ENCODE results near the gene ADAMTS3.
"Not testable (repeated sequence)": the region's sequence is repeated elsewhere in the genome, so short reads cannot be mapped to it uniquely, and the experiment has no call there.

ADAMTS3 gene

GRCh38 chr4:72555377-72555831 lies 13.6 kb downstream of the ADAMTS3 start:
- DNase-seq: no peak
- in situ Hi-C loops (cut with MboI; ENCODE audit: low pct_unique_long_range_greater_than_20kb, low sequenced_read_pairs): no loop called here

DNA sequence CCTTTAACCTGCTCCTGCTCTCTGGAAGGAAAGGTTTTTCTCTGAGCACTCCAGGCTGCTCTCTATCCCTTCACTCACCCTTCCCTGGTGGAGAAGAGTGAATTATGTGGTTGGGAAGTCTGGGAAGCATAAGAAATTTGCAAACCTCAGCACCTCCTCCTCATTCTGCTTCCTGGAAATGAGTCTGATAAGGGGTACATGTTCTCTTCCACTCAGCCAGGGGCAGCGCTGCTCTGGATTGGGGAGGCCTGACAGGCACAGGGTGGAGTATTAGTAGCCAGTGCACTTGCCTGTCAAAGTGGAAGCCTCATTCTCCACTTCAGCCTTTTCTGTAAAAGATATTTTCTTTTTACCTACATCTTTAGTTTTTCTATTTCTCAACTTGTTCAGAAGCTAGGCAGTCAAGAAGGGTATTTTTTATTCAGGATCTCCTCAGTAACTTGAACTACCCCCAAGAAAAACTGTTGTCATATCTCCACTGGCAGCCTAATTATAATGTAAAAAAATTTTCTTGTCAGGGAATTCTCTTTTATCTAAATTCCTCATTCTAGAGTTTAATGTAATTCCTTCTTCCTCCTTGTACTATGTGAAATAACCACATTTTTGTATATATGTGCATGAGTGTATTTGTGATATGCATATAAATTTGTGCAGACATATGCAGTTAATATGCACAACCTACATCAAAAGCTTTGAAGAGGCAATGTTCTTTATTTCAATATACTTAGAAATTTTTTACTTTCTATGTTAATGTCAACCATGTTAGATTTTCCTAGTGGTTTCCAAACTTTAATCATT lies 15.3 kb downstream of the ADAMTS3 start:
- in situ Hi-C loops (cut with MboI; ENCODE audit: low pct_unique_long_range_greater_than_20kb, low sequenced_read_pairs): no loop called here
- no peak for DNase-seq

DNA sequence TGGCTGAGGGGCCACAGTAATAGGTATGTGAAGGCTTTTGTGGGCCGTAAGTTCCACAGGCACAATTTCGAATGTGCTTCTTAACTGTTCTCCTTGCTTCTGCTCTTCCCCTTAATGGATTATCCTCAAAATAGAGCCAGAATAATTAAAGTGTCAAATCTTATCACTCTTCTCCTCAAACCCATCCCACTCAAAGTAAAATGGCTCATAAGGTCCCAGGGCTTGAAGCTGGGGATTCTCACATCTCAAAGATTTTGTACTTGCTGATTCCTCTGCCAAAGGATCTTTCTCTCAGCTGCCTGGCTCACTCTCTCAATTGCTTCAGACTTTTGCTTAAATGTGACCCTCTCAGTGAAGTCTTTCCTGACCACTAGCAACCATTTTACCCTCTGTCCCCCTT lies 16.6 kb downstream of the ADAMTS3 start:
- no peak for DNase-seq
- in situ Hi-C loops (cut with MboI; ENCODE audit: low pct_unique_long_range_greater_than_20kb, low sequenced_read_pairs): no loop called here

DNA sequence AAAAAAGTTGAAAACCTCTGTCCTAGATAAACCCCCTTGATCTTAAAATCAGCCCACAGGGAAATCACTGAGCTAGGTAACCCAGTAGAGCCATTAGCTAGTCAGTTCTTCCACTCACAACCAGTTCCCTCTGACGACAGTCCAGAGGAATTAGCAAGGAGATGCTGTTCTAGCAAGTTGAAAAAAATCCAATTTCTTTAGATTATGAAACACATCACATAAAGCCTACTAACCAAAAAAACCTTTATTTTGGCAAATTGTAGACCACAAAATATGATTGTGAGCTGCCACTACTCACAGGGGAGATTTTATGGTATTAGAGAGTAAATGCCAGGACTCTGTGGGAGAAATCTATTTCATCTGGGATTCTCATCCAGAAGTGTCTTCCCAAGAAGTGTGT lies 22.6 kb downstream of the ADAMTS3 start:
- in situ Hi-C loops (cut with MboI; ENCODE audit: low pct_unique_long_range_greater_than_20kb, low sequenced_read_pairs): no loop called here
- DNase-seq: no peak

- in situ Hi-C loops (cut with MboI; ENCODE audit: low pct_unique_long_range_greater_than_20kb, low sequenced_read_pairs); DNase-seq: not testable (repeated sequence)
Observed at GRCh38 chr4:72540694-72541093, 28.3 kb downstream of the ADAMTS3 start.

- DNase-seq: no peak
- in situ Hi-C loops (cut with MboI; ENCODE audit: low pct_unique_long_range_greater_than_20kb, low sequenced_read_pairs): no loop called here
Observed at GRCh38 chr4:72538006-72538405, 31.0 kb downstream of the ADAMTS3 start.

- no peak for DNase-seq
- in situ Hi-C loops (cut with MboI; ENCODE audit: low pct_unique_long_range_greater_than_20kb, low sequenced_read_pairs): no loop called here
Observed at GRCh38 chr4:72536443-72536842, 32.6 kb downstream of the ADAMTS3 start.

- in situ Hi-C loops (cut with MboI; ENCODE audit: low pct_unique_long_range_greater_than_20kb, low sequenced_read_pairs): no loop called here
- peak; percentile 67 for DNase-seq
Observed at GRCh38 chr4:72531768-72532290, 37.2 kb downstream of the ADAMTS3 start.

- in situ Hi-C loops (cut with MboI; ENCODE audit: low pct_unique_long_range_greater_than_20kb, low sequenced_read_pairs): no loop called here
- peak; percentile 21 for DNase-seq
Observed at GRCh38 chr4:72531322-72531721, 37.7 kb downstream of the ADAMTS3 start.

DNA sequence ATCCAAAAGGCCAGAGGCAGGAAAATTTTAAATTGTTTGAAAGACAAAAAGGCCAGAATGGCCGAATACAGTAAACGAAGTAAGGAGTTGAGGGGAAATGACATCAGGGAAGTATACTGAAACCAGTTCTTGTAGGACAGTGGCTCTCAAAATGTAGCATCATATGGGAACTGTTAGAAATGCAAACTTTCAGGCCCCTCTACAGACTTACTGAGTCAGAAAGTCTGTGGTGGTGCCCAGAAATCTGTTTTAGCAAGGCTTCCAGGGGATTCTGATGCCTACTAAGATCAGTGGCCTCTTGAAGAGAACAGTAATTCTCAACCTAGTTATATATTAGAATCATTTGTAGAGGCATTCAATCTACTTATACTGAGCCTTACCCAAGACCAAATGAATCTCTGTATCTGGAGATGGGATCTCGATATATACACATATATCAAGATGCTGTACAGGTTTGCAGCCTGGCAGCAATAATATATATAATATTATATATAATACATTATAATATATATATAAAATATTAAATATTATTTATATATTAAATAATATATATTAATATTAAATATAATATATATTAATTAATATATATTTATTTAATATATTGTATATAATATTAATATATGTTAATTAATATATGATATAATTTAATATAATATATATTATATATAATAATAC lies 39.7 kb downstream of the ADAMTS3 start:
- DNase-seq: peak; percentile 30
- in situ Hi-C loops (cut with MboI; ENCODE audit: low pct_unique_long_range_greater_than_20kb, low sequenced_read_pairs): no loop called here

- in situ Hi-C loops (cut with MboI; ENCODE audit: low pct_unique_long_range_greater_than_20kb, low sequenced_read_pairs): no loop called here
- DNase-seq: no peak
Observed at GRCh38 chr4:72527038-72527646, 41.9 kb downstream of the ADAMTS3 start.

DNA sequence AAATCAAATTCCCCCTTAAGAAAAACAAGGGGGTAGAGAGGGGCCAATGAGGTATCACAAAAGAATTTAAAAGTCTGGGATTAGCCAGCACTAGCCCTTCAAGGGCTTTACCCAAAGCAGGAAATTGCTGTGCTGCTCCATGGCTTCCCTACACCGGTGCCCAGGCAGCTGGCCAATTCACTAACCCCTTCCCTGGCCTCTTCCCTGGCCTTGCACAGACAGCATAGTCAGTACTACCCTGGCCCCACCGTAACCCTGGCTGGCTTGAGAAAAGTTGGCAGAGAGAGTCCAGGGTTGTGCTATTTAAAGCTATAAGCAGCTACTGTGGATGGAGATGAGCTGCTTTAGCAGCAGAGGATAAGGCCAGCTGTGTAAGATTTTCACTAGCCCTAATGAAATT lies 43.1 kb downstream of the ADAMTS3 start:
- no peak for DNase-seq
- in situ Hi-C loops (cut with MboI; ENCODE audit: low pct_unique_long_range_greater_than_20kb, low sequenced_read_pairs): no loop called here

GRCh38 chr4:72522440-72522839 lies 46.6 kb downstream of the ADAMTS3 start:
- no peak for DNase-seq
- in situ Hi-C loops (cut with MboI; ENCODE audit: low pct_unique_long_range_greater_than_20kb, low sequenced_read_pairs): no loop called here

- in situ Hi-C loops (cut with MboI; ENCODE audit: low pct_unique_long_range_greater_than_20kb, low sequenced_read_pairs): no loop called here
- peak; percentile 70 for DNase-seq
Observed at GRCh38 chr4:72513227-72513626, 55.8 kb downstream of the ADAMTS3 start.

DNA sequence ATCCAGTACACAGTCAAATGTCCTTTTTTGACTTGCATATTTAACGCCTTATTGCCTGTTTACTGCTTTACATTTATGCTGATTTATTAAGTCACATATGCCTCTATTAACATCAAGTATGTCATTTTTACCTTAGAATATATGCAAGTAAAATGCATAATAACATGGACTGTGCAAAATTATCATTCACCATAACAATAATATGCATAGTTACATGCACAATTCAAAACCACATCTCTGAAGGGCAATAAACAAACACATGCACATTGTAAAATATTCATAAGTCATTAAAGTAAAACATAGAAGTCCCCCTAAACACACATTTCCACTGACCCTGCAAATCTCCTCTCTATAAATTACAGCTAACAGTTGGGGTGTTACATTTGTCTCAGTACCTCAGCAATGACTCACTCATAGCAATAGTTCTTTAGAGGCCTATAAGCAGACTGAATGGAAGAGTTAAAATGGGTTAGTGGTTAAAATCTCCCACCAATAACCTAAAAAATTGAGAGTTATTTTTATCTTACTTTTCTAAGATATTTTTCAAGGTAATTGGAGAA lies 61.1 kb downstream of the ADAMTS3 start:
- DNase-seq: no peak
- in situ Hi-C loops (cut with MboI; ENCODE audit: low pct_unique_long_range_greater_than_20kb, low sequenced_read_pairs): no loop called here

DNA sequence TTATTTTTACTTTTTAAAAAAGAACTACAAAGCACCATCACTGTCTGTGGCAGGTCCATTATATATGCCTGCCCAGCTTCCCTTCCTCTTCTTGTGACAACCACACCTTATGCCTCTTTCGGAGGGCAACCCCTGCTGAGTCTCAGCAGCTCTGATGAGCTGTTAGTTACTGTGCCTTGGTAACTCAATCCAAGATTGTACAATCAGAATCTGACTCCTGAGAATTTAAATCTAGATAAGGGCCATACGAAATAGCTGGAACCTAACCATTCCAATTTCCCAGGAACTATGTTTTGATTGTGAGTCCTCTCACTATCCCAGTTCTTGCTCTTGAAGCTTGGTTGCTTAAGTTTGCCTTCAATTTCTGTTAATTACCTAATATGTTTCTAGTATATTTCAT lies 61.9 kb downstream of the ADAMTS3 start:
- in situ Hi-C loops (cut with MboI; ENCODE audit: low pct_unique_long_range_greater_than_20kb, low sequenced_read_pairs): no loop called here
- no peak for DNase-seq

- in situ Hi-C loops (cut with MboI; ENCODE audit: low pct_unique_long_range_greater_than_20kb, low sequenced_read_pairs): no loop called here
- peak; percentile 46 for DNase-seq
Observed at GRCh38 chr4:72505314-72505744, 63.7 kb downstream of the ADAMTS3 start.

- in situ Hi-C loops (cut with MboI; ENCODE audit: low pct_unique_long_range_greater_than_20kb, low sequenced_read_pairs): no loop called here
Observed at GRCh38 chr4:72500214-72500613, 68.8 kb downstream of the ADAMTS3 start.

GRCh38 chr4:72496119-72496518 lies 72.9 kb downstream of the ADAMTS3 start:
- no peak for DNase-seq
- in situ Hi-C loops (cut with MboI; ENCODE audit: low pct_unique_long_range_greater_than_20kb, low sequenced_read_pairs): no loop called here

More at GRCh38 chr4:72500214-72500613, 68.8 kb downstream of the ADAMTS3 start:
- no peak for DNase-seq

- DNase-seq: no peak
Observed at GRCh38 chr4:72494156-72494555, 74.9 kb downstream of the ADAMTS3 start.

More at GRCh38 chr4:72494156-72494555, 74.9 kb downstream of the ADAMTS3 start:
- in situ Hi-C loops (cut with MboI; ENCODE audit: low pct_unique_long_range_greater_than_20kb, low sequenced_read_pairs): no loop called here
